Peyer's patch (tissue), 4 donors: Measurements from ENCODE around the gene DCHS2. TPM values are rescaled to one million over a fixed set of nuclear protein-coding genes. Genes with fewer than 3 reads are reported as not detected.

Experiments used
- DNase-seq, 3 donors: peaks; one replicate each; pipeline ENCODE4 v3.0.0-alpha.2; 2017 to 2019
- H3K27ac ChIP-seq, 4 donors: fragments of 200-600 bp; sonication (generic); one replicate each; pipeline ENCODE4 v1.5.1; 2016 to 2019
- H3K27me3 ChIP-seq, 2 donors: fragments of 200-600 bp; sonication (generic); one replicate each; pipeline ENCODE4 v1.5.1; 2019
- H3K36me3 ChIP-seq, 3 donors: fragments of 200-600 bp; sonication (generic); one replicate each; pipeline ENCODE4 v1.5.1; 2016 to 2019
- H3K4me1 ChIP-seq, 4 donors: fragments of 200-600 bp; sonication (generic); one replicate each; pipeline ENCODE4 v1.5.1; 2016 to 2019
- H3K4me3 ChIP-seq, 4 donors: fragments of 200-600 bp; sonication (generic); 1 replicate in 3 of 4; 2 replicates in 1 of 4; pipeline ENCODE4 v1.5.1; 2016 to 2019; ENCODE audit warnings: mild to moderate bottlenecking in 1 of 4
- H3K9me3 ChIP-seq, 4 donors: fragments of 200-600 bp; sonication (generic); one replicate each; pipeline ENCODE4 v1.5.1; 2016 to 2019; ENCODE audit warnings: mild to moderate bottlenecking in 1 of 4
- POLR2A ChIP-seq, 2 donors: fragments of 450-650 bp; IDR thresholded peaks; one replicate each; pipeline ENCODE4 v1.5.1; 2017; ENCODE audit warnings: antibody characterized with exemption in 2 of 2, mild to moderate bottlenecking in 2 of 2, moderate library complexity in 2 of 2
- total RNA-seq, 4 donors: library from RNA; depleted of rRNA; stranded (reverse); fragments of >200 nt; gene quantifications; one replicate each; pipeline ENCODE4 v1.1.0, GENCODE V29; 2016
- TF ChIP-seq, protein P1 (sequence below), 6 experiments: fragments of 450-650 bp in 4 of 6; fragments of 200-600 bp in 2 of 6; sonication (generic) in 1 of 6; IDR thresholded peaks; one replicate each; pipeline ENCODE4 v1.5.1; 2017 to 2019; ENCODE audit warnings: antibody characterized with exemption in 6 of 6, mild to moderate bottlenecking in 3 of 6, moderate library complexity in 1 of 6

Gene DCHS2, protein sequence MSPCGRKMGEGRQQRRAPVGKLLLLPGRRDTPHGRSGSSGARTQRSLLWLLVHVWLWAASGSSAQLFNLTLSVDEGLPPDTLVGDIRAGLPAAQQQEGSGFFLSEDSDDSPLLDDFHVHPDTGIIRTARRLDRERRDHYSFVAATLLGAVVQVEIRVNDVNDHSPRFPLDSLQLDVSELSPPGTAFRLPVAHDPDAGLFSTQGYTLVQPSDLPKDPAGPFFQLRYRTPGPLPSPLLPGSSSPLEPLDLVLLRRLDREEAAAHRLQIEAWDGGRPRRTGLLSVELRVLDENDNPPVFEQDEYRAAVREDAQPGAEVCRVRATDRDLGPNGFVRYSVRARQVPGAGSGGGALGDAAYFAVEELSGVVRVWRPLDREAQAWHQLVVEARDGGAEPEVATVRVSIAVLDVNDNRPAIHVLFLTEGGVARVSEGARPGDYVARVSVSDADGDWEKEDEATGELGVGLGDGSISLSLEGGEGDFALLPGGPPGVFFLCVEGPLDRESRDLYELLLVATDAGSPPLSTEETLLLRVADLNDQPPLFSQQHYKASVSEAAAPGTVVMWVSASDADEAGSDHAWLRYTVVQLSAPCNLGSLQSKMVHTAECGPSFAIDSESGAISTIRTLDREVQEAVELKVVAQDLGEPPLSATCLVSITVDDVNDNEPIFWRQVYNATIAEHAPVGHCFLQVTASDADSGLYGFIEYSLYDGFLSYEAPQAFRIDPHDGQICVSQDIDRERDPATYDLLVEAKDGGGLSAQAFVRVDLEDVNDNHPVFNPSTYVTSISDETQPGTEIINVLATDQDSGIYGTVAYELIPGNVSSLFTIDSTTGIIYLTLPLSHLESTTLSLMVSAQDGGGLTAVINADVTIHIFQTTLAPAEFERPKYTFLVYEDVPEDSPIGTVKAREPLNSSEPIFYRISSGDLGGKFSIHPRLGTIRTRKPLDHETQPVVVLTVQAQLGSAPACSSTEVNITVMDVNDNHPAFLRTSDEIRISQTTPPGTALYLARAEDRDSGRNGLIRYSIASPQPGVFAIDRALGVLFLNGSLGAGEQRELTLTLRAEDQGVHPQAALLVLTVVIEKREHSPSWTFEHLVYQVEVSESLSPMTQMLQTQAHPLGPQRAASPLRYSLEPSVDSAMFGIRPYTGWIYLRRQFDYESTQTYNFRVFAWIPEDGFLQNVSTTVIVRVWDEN (N-terminal part only)
- total RNA-seq = under 1 TPM in 3 of 4 donors, not detected in 1; 0.28 to 0.88 (median 0.67) TPM

DNA sequence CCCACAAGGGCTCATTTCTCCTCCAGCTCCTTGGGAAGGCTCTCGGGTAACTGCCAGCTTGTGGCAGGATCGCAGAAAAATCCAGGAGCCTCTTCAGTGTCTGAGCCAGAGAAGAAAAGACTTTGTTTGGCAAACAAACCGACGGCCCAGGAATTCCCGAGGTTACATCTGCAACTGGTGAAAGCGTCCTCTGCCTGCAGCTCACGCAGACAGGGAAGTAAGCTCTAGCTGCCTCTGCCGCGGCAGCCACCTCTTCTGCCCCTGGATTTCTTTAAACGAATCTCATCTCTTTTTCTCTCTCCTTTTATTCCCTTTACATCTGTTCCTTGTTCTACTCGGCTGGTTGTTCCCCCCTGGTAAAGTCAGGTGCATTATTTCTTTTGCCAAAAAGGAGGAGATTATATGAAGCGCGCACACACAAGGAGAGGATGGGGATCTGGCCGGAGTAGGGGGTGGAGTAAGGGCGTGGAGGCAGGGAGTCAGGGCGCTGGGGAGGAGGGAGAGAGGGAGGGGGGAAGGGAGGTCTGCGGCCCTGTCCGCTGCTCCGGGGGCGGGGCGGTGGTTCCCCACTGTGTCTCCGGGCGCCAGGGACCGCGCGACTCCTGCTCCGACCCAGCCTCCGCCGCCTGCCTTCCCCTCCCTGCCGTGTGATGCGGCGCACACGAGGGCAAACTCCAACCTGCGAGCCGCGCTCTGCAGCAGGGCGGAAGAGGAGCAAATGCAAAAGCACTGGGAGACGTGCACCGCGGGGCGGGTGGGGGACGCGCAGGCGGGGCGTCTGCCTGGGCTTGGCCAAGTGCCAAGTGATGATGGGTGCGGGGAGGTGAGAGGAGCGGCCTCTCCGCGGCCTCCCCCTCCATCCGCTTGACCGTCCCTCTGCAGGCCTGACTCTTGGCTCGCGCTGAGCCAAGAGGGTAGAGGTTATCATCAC, at the start of gene DCHS2:
Gene DCHS2, minus strand, starts transcription at position 459 of the 931 bp plus-strand sequence. Its CDS starts 444 bp downstream, at position 15.
- no peak for TF ChIP-seq POLR2A (IDR thresholded peaks at IDR 0.05)
- TF ChIP-seq, protein P1, sequence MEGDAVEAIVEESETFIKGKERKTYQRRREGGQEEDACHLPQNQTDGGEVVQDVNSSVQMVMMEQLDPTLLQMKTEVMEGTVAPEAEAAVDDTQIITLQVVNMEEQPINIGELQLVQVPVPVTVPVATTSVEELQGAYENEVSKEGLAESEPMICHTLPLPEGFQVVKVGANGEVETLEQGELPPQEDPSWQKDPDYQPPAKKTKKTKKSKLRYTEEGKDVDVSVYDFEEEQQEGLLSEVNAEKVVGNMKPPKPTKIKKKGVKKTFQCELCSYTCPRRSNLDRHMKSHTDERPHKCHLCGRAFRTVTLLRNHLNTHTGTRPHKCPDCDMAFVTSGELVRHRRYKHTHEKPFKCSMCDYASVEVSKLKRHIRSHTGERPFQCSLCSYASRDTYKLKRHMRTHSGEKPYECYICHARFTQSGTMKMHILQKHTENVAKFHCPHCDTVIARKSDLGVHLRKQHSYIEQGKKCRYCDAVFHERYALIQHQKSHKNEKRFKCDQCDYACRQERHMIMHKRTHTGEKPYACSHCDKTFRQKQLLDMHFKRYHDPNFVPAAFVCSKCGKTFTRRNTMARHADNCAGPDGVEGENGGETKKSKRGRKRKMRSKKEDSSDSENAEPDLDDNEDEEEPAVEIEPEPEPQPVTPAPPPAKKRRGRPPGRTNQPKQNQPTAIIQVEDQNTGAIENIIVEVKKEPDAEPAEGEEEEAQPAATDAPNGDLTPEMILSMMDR (IDR thresholded peaks at IDR 0.05) = no peak
- Histone ChIP-seq H3K27me3 (peaks cover 0 to 18% of the 10 kb centered on the region in 2 donors), H3K36me3 (no peaks in the 10 kb centered on the region), H3K4me3 (peak within 1 kb of the TSS; percentile 27 to 44 (median 36)), H3K27ac (no peak within 1 kb of the TSS), H3K4me1 (peaks cover 0 to 20% (median 5%) of the 10 kb centered on the region in 4 donors), H3K9me3 (no peaks in the 10 kb centered on the region)
- peak; percentile 21 to 71 (median 59) for DNase-seq

DNA sequence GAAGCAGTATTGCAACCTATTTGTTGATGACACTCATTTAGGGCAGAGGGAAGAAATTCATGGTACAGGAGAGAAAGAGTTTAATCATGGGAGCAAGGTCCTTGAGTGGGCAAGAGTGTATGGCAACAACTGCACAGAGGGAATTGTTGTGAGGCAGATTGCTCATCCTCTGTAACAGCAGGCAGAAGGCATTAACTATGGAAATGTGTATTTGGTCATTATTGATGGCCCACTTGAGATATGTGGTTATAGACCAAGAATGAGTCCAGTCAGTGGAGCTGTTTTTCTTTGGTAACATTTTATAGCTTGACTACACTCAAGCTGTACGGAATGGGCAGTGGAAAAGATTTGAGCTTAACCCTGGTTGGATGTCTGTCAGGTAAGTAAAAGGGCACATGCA, 42.7 kb upstream of the DCHS2 start:
- Histone ChIP-seq H3K4me3 (no peak overlapping the region), H3K36me3 (peaks cover 0 to 34% (median 0%) of the 10 kb centered on the region in 3 donors)
- no peak for DNase-seq

DNA sequence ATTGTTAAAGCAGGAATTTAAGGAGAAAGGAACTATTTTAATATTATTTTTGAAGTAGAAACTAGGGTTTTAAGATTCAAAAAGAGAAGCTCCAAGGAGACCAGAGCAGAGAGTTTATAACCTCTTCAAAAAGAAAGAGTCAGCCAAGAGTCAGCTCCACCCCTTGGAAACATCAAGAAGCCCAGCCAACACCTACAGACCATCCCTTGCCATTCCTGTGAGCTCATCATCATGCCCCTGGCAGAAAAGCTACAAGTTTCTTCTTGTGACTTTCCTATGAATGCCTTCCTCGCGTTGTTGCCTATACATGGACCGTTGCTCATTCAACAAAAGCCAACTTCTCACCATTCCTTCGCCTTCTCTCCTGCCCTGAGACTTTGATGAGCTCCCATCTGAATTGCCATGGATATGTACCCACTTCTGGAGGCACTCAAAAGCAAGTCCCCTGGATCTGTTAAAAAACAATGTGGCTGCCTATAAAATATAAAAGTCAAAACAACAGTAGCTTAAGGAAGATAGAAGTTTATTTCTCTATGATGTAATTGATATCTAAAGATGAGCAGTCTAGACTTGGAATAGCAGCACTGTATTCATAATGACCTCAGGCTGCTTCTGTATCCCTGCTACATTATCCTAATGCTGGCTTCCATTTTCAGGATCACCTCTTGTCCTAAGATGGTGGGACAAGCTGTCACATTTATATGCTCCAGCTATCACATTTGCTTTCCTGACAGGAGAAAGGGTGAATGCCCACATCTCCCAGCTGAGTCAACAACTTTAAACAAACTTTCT, 38.3 kb upstream of the DCHS2 start:
- Histone ChIP-seq H3K36me3 (no peaks in the 10 kb centered on the region), H3K27me3 (no peaks in the 10 kb centered on the region), H3K4me3 (no peak overlapping the region), H3K27ac (no peak overlapping the region), H3K4me1 (peaks cover 0 to 6% (median 0%) of the 10 kb centered on the region in 4 donors), H3K9me3 (no peaks in the 10 kb centered on the region)
- DNase-seq = no peak
- TF ChIP-seq, protein P1 (IDR thresholded peaks at IDR 0.05) = no peak
- TF ChIP-seq POLR2A (IDR thresholded peaks at IDR 0.05) = no peak

More for the DNA sequence above, 42.7 kb upstream of the DCHS2 start:
- H3K9me3 ChIP-seq = no peaks in the 10 kb centered on the region
- TF ChIP-seq POLR2A (IDR thresholded peaks at IDR 0.05) = no peak
- TF ChIP-seq, protein P1 (IDR thresholded peaks at IDR 0.05) = no peak
- no peak overlapping the region for H3K27ac ChIP-seq
- no peaks in the 10 kb centered on the region for H3K27me3 ChIP-seq
- peaks cover 0 to 6% (median 0%) of the 10 kb centered on the region in 4 donors for H3K4me1 ChIP-seq

DNA sequence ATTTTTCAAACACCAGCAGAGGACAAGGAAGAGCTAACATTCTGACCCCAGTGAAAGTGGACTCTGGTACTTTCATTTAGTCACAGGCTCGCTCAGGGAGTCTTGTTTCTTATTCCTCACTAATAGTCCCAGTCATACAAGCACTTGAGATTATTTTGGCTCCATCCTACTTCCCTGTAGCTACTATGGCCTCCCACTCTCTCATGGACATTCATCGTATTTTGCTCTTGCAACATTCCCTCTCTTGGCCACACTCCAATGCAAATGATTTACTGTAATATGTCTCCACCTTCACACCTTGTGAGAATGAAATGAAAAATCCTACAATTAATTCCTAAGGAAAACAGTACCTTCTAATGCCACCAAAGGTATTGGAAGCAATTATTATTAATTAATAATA, 37.3 kb upstream of the DCHS2 start:
- Histone ChIP-seq H3K4me3 (no peak overlapping the region), H3K27ac (no peak overlapping the region), H3K4me1 (peaks cover 0 to 6% (median 0%) of the 10 kb centered on the region in 4 donors), H3K9me3 (no peaks in the 10 kb centered on the region), H3K27me3 (no peaks in the 10 kb centered on the region), H3K36me3 (no peaks in the 10 kb centered on the region)
- DNase-seq = no peak
- TF ChIP-seq POLR2A (IDR thresholded peaks at IDR 0.05) = no peak
- TF ChIP-seq, protein P1 (IDR thresholded peaks at IDR 0.05) = no peak
